AG04449 (cell line): ENCODE measurements around the gene RPS15A.

Source experiments
- CTCF ChIA-PET: fragments of 350-600 bp; formaldehyde crosslinking; extraction: SDS; loops from one replicate; lab custom pipeline; 2021; ENCODE audit warnings: antibody characterized with exemption; lab: Yijun Ruan, JAX
- POLR2A ChIA-PET: fragments of 400-600, 350-600 bp; formaldehyde crosslinking; extraction: SDS; loops from one replicate; lab custom pipeline; 2020; ENCODE audit warnings: antibody characterized with exemption, inconsistent platforms; lab: Yijun Ruan, JAX
- DNase-seq: peaks from one replicate; pipeline ENCODE4 v3.0.0-alpha.2; 2010; ENCODE audit warnings: low read depth, low spot score
- H3K4me3 ChIP-seq: 2 replicates; pipeline ENCODE4 v1.5.1; 2011; ENCODE audit warnings: low read depth, mild to moderate bottlenecking, control low read depth, low read length
- TF ChIP-seq, protein P1 (sequence below): IDR thresholded peaks from one replicate; pipeline ENCODE4 v1.5.1; 2011; ENCODE audit warnings: mild to moderate bottlenecking, moderate library complexity, low read length, control low read depth, inconsistent platforms; ENCODE audit not compliant: insufficient read depth; ENCODE audit errors: missing control alignments

Gene RPS15A

GRCh38 chr16:18796377-18796776 lies 6.2 kb upstream of the RPS15A start:
- ChIA-PET POLR2A (no interaction called here), CTCF (interaction anchor here (11.2 kb wide), 1 partner anchor 7 kb away, joined by 90 read pairs; the partner anchor contains the start of gene ARL6IP1)
- no peak overlapping the region for H3K4me3 ChIP-seq
- TF ChIP-seq, protein P1, sequence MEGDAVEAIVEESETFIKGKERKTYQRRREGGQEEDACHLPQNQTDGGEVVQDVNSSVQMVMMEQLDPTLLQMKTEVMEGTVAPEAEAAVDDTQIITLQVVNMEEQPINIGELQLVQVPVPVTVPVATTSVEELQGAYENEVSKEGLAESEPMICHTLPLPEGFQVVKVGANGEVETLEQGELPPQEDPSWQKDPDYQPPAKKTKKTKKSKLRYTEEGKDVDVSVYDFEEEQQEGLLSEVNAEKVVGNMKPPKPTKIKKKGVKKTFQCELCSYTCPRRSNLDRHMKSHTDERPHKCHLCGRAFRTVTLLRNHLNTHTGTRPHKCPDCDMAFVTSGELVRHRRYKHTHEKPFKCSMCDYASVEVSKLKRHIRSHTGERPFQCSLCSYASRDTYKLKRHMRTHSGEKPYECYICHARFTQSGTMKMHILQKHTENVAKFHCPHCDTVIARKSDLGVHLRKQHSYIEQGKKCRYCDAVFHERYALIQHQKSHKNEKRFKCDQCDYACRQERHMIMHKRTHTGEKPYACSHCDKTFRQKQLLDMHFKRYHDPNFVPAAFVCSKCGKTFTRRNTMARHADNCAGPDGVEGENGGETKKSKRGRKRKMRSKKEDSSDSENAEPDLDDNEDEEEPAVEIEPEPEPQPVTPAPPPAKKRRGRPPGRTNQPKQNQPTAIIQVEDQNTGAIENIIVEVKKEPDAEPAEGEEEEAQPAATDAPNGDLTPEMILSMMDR = no peak
- no peak for DNase-seq

- DNase-seq = no peak
- TF ChIP-seq, protein P1 = no peak
- POLR2A ChIA-PET = interaction anchor here (8.7 kb wide), 1 partner anchor 7 kb away, joined by 99 read pairs; the partner anchor contains the start of gene ARL6IP1
- CTCF ChIA-PET = interaction anchor here (11.2 kb wide), 1 partner anchor 10 kb away, joined by 90 read pairs; the partner anchor contains the start of gene ARL6IP1
- no peak overlapping the region for H3K4me3 ChIP-seq
Measured at GRCh38 chr16:18792836-18793433, 2.8 kb upstream of the RPS15A start.

DNA sequence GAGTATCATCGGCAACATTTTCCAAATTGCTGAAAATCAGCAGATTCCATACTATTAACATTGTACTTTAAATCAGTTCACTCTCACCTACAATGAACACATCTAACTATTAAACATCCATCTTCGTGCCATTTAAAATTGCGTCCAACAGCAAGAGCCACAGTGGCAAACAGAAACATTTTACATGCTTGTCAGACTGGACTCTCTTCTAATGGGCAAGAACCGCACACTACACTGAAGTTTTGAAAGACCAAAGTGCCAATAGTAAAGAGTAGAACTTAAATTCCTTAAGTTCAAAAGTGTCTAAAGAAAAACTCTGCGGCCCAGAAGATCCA lies 652 bp downstream of the RPS15A start:
- ChIA-PET POLR2A (interaction anchor here (8.7 kb wide), 1 partner anchor 11 kb away, joined by 99 read pairs; the partner anchor contains the start of gene ARL6IP1), CTCF (interaction anchor here (0.9 to 11.2 kb wide), 2 partner anchors 14 to 179 kb away, joined by 3 to 90 read pairs; partner anchors contain the start of gene ARL6IP1)
- TF ChIP-seq, protein P1 = no peak
- DNase-seq = no peak
- H3K4me3 ChIP-seq = peak overlapping the region; percentile 97

DNA sequence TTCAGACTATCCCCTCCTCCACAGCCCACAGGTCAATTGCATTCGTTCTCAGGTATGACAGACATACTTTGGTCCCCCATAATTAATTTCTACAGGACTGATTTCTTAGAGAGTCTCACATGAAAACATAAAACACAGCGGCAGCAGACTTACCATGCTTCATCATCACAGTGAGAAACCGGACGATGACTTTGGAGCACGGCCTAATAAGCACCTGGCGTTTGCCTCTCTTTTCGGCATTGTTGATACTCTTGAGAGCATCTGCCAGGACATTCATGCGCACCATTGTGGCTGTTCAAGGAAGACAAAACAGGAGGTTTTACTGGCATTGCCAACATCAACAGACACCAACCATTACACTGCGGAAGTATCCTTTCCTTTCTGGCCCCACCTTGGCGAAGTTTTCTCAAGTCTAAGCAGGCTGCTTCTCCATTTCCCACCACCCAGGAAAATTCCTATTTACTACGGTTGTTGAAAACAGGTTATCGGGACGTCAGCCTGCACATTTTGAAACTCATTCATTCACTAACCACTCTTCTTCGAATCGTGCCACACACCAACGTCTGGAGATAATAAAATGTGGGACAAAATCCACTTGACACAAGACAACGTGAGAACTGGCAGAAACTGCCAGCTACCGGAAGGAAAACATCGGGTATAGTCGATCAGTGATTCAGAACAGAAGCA lies 1.2 kb downstream of the RPS15A start:
- DNase-seq = no peak
- POLR2A ChIA-PET = interaction anchor here (8.7 kb wide), 1 partner anchor 11 kb away, joined by 99 read pairs; the partner anchor contains the start of gene ARL6IP1
- TF ChIP-seq, protein P1 = no peak
- peak overlapping the region; percentile 97 for H3K4me3 ChIP-seq
- CTCF ChIA-PET = interaction anchor here (0.9 to 11.2 kb wide), 2 partner anchors 14 to 180 kb away, joined by 3 to 90 read pairs; partner anchors contain the start of gene ARL6IP1

DNA sequence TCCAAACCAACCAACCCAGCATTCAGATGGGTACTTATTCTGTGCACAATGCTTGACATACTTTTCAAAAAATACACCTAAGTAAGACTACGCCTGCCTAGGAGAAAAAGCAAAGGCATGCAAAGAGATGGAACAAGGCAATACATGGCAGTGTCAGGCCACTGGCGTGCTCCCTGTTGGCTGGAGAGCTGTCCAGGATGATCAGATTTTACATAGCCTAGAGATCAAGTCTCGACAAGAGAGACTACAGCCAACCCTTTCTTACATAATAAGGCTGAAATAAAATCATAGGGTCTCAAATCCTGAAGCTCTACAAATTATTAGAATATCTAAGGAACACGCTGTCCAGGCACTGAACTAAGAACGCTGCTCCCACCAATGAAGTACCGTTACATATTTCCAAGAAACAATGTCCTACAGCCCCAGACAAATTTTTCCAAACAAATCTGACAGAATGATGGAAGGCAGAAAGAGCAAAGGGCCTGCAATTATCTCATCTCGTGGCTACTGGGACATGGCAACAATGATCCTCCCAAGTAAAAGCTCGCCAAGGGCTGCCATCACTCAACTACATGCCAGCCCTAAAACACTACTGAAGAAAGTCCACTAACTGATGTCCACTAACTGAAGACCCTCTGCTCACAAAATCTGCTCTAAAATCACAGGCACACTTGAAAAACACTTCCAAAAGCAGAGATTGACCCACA lies 5.1 kb downstream of the RPS15A start:
- POLR2A ChIA-PET = interaction anchor here (0.6 to 8.7 kb wide), 2 partner anchors 15 to 23 kb away, joined by 3 to 99 read pairs; partner anchors contain the start of gene ARL6IP1
- TF ChIP-seq, protein P1 = no peak
- CTCF ChIA-PET = interaction anchor here (1.2 to 11.2 kb wide), 3 partner anchors 14 to 18 kb away, joined by 3 to 90 read pairs (median 10); partner anchors contain the start of gene ARL6IP1
- no peak for DNase-seq
- H3K4me3 ChIP-seq = no peak overlapping the region
